IPS-18c (cell line): Measurements from ENCODE around the gene SAMD4B.
"Not testable (repeated sequence)": the region's sequence is repeated elsewhere in the genome, so short reads cannot be mapped to it uniquely, and the experiment has no call there.

Source experiments
- H3K4me3 ChIP-seq: 2 replicates; pipeline ENCODE4 v1.7.0; 2013; ENCODE audit warnings: low read depth, mild to moderate bottlenecking, low read length, moderate library complexity; ENCODE audit not compliant: insufficient read depth
- H3K9me3 ChIP-seq: one replicate; pipeline ENCODE4 v1.6.1; 2013; ENCODE audit warnings: mild to moderate bottlenecking, low read length, moderate library complexity; ENCODE audit not compliant: control insufficient read depth, insufficient read depth

The SAMD4B gene

DNA sequence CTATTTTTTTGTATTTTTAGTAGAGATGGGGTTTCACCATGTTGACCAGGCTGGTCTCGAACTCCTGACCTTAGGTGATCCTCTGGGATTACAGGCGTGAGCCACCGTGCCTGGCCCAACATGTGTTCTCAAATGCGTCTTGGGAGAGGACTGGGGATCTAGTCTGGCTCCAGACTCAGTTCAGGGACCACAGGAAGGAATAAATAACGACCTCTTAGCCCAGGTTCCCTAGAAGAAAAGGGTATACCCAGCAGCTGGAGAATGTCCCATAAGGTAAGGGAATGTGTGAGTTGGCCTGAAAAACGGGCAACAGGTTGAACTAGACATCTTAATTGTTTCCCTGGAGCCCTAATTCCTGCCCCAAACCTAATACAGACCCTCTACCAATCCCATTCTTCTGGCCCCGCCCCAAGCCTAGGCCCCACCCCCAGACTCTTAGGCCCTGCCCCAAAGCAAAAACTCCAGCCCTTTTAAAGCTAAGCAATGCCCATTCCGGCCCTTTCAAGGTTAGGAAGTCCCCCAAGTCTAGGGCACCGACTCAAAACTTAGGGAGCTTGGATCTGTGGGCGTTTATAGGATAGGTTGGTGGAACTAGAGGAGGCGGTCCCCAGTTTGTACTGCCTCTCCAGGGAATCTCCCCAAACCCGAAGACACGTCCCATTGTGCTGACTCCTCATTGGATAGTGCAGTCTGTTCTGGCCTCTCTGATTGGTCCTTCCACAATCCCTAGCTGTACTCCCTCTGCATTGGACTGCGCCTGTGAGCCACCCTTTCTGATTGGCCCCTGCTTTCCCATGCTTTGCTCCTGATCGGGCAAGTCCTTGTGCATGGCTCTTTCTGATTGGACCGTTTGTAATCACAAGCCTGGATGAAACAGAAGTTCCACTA lies 16.2 kb upstream of the SAMD4B start:
- H3K4me3 ChIP-seq = no peak overlapping the region
- H3K9me3 ChIP-seq = no peaks in the 10 kb centered on the region

DNA sequence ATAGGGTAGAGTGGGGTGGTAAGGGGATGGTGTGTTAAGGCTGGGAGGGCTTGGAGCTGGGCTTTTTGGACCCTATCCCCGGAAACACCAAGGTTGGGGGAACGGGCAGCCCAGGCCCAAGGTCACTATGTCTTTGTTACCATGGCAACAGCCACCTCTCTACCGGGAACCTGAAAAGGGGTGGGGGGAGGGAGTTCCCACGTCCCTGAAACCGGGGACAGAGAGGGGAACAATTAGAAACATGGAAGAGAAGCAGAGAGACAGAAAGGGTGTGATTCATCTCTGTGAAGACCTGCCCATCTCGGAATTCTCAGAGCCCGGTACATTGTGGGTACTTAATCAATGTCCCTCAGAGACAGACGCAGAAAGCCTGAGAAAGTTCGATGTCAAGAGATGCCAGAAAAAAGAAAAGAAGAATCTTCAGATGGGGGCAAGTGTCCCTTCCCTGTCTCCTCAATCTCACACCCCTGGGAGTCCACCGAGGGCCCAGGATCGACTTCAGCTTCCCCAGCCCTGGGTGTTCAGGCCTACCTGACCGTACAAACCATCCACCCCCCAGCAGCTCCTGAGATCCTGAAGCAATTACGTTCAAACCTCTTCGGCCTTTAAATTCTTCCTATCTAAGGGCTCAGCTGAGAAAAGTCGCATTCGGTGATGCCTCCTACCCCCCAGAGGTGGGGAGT lies 14.7 kb upstream of the SAMD4B start:
- Histone ChIP-seq H3K9me3 (no peaks in the 10 kb centered on the region), H3K4me3 (peak overlapping the region; percentile 15; the same call in 1 of the 2 replicates)

DNA sequence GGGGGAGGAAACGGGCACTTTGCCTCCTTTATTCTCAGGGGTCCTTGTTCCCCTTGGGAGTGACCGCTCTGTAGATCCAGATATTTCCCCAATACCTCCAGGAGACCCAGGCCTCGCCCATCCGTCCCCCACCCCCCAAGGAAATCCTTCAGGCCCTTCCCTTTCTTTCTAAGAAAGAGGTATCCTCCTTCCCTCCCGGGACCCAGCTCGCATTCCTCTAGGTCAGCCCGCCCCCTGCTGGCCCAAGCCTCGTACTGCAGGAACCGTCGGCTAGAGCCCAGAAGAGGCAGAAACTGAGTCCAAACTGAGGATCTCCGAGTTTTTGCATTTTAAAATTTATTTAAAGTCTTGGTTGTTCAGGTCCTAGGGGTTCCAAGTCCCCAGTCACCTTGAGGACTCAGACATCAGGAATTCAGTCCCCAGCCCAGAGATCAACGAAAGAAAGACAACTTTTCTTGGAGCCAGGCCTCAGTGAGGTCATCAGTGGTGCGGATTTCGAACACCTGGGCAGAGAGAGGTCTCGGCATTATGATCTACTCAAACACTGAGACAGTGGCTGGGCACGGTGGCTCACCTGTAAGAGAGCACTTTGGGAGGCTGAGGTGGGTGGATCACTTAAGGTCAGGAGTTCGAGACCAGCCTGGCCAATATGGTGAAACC lies 14.0 kb upstream of the SAMD4B start:
- Histone ChIP-seq H3K4me3 (no peak overlapping the region; the same call in 1 of the 2 replicates), H3K9me3 (no peaks in the 10 kb centered on the region)

DNA sequence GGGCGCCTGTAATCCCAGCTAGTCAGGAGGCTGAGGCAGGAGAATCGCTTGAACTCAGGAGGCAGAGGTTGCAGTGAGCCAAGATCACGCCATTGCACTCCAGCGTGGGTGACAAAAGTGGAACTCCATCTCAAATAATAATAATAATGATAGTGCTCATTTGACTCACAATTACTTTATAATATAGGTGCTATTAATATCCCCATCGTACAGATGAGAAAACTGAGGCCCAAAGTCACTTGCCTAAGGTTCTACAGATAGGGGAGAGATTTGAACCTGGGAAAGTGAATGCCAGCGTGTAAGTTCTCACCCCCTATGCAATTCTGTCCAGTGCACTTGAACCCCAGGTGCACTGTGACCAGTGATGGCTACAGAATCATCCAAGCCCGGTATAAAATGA lies 12.3 kb upstream of the SAMD4B start:
- H3K9me3 ChIP-seq = no peaks in the 10 kb centered on the region

DNA sequence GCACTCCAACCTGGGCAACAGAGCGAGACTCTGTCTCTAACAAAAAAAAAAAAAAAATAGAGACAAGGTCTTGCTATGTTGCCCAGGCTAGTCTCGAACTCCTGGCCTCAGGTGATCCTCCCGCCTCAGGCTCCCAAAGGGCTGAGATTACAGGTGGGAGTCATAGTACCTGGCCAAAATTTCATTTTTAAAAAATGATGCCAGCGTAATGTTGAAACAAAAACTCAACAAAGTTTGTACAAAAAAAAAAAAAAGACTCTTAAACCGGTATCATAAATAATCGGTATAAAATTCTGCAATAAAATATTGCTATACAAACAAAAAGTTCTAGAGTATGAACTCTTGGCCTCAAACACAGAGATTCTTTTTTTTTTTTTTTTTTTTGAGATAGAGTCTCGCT lies 9.9 kb upstream of the SAMD4B start:
- Histone ChIP-seq H3K9me3 (peaks cover 2% of the 10 kb centered on the region), H3K4me3 (no peak overlapping the region)

More for the DNA sequence above, 12.3 kb upstream of the SAMD4B start:
- H3K4me3 ChIP-seq = no peak overlapping the region

DNA sequence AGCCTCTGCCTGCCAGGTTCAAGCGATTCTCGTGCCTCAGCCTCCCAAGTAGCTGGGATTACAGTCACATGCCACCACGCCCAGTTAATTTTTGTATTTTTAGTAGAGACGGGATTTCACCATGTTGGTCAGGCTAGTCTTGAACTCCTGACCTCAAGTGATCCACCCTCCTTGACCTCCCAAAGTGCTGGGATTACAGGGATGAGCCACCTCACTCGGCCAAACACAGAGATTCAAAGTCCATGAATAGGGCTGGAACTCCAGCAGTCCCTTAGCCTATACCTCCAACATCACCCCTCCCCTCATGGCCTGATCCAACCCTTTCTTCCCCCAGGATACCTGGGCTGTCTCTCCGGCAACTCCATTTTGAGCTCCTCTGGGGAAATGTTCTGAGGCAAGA lies 9.5 kb upstream of the SAMD4B start:
- not testable (repeated sequence) for H3K4me3 ChIP-seq, H3K9me3 ChIP-seq

DNA sequence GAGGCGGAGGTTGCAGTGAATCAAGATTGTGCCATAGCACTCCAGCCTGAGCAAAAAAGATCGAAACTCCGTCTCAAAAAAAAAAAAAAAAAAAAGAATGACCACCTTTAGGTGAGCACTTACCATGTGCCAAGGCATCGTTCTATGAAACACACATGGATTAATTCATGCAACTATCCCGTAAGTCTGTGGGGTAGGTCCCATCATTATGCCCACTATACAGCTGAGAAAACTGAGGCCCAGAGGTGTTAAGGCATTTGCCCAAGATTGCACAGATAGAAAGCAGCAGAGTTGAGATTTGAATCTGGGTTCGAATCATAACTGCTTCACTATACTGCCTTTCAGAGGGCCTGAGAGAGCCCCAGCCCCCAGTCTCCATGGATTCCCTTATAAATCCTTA lies 8.7 kb upstream of the SAMD4B start:
- Histone ChIP-seq H3K4me3 (no peak overlapping the region), H3K9me3 (peaks cover 2% of the 10 kb centered on the region)

DNA sequence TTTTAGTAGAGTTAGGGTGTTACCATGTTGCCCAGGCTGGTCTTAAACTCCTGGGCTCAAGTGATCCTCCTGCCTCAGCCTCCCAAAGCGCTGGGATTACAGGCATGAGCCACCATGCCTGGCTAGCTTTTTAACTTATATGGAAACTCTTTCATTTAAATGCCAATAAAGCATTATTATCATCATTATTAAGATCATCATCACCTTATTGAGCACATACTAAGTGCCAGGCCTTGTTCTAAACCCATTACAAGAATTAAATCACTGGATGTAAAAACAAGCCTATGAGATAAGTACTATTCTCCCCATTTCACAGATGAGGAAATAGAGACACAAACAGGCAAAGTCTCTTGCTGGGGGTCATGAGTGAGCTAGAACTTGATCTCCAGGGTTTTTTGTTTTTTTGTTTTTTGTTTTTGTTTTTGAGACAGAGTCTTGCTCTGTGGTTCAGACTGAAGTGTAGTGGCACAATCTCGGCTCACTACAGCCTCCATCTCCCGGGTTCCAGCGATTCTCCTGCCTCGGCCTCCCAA lies 7.7 kb upstream of the SAMD4B start:
- H3K9me3 ChIP-seq = peaks cover 2% of the 10 kb centered on the region
- no peak overlapping the region for H3K4me3 ChIP-seq

DNA sequence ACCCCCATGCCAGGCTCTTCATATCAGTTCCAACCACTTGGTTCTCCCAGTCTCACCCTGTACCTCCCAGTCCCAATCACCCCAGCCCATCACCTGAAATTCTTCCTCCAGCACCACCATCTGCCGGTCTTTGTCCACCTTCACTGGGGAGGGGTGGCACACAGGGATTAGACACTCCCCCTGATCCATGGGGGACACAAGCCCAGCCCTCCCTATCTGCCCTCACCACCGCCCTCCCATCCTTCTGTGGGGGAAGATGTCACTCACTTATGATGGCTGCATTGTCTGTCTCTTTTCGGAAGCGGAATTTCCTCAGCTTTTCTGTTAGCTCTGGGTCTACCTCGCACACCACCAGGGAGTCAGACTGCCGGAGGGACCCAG lies 7.1 kb upstream of the SAMD4B start:
- Histone ChIP-seq H3K9me3 (peaks cover 2% of the 10 kb centered on the region), H3K4me3 (no peak overlapping the region)

DNA sequence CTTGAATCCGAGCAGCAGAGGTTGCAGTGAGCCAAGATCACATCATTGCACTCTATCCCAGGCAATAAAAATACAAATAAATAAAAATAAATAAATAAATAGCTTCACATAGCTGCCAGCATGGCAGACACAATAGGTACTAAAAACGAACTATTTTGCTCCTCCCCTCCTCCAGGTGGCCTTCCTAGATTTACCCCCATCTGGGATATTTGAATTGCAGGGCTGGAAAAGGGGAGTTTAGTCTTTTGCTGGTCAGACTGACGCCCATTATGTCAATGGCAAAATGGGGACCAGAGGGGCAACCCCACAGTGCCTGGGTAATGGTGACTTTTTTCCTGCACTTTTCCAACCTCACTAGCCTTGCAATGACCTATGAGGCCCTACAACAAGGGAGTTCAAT lies 5.7 kb upstream of the SAMD4B start:
- H3K4me3 ChIP-seq = no peak overlapping the region
- H3K9me3 ChIP-seq = peaks cover 2% of the 10 kb centered on the region

DNA sequence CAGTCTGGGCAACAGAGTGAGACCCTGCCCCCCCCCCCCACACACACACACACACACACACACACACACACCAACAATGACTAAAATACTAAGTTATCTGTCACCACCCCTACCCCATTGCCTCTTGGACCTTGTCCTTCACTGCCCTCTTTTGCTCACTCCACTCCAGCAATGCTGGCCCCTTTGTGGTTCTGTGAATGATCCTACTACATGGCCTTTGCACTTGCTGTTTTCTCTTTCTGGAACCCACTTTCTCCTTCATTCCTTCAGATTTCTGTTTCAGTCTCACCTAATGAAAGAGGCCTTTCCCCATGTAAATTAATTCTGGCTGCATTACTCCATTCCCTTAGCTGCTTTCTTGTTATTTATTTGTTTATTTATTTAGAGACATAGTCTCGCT lies 2.5 kb upstream of the SAMD4B start:
- Histone ChIP-seq H3K9me3 (peaks cover 2% of the 10 kb centered on the region), H3K4me3 (no peak overlapping the region)

DNA sequence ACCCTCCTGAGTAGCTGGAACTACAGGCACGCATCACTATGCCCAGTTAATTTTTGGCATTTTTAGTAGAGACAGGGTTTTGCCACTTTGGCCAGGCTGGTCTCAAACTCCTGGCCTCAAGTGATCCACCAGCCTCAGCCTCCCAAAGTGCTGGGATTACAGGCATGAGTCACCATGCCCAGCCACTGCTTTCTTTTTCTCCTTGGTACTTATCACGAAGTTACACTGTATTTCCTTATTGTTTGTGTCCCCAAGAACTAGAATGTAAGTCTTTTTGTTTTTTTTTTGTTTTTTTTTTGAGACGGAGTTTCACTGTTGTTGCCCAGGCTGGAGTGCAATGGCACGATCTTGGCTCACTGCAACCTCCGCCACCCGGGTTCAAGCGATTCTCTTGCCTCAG lies 2.1 kb upstream of the SAMD4B start:
- H3K9me3 ChIP-seq, H3K4me3 ChIP-seq: not testable (repeated sequence)

DNA sequence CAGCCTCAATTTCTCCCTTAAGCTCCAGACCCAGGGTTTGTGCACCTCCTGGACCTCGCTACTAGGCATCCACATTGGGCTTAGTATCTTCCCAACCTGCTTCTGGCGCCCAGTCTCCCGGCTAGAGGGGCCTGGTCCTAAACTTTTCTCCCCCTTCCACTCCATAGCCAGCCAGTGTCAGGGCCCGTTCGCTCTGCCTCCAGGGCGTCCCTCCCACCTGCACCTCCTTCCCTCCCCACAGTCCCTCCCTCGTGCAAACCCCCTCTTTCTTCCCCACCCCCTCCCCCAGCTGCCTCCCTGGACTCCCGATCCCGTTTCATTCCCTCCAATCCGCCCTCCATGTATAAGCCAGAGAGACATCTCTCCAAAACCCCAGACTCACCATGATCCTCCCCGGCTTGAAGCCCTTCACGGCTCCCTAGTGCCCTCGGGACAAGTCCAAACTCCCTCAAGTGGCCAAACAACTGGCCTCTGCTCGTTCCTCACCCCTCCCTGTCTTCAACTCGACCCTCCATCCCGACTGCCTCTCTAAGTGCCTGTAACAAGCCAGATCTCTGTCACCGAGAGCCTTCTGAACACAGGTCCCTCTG lies 997 bp upstream of the SAMD4B start:
- peaks cover 2% of the 10 kb centered on the region for H3K9me3 ChIP-seq
- H3K4me3 ChIP-seq = peak overlapping the region; percentile 97

DNA sequence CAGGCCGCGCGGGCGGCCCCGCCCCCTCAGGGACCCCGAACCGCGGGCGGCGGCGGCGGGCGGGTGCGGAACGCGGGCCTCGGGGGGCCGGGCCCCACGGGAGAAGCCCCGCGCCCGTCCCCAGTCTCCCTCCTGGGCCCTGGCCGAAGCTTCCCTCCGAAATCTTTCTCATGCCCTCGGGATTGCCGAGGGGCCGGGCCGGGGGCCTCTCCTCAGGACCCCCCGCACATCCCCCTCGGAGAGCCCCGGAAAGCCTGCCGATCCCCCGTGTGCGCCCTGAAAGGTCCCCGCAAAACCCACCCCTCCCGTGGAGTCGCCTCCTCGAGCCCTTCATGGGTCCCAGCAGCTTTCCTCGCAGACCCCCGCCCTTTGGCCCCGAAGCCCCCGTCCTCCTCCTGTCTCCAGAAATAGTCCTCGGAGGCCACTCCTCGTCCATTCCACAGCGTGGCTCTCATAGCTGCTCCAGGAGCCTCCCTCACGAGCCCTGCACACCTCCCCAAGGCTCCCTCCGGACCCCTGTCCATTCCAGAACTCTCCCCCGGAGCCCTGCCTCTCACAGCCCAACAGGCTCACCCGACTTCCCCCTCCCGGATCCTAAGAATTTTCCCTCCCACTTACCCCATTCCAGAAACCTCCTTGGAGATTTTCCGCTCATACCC lies 555 bp downstream of the SAMD4B start:
- Histone ChIP-seq H3K4me3 (peak overlapping the region; percentile 75), H3K9me3 (no peaks in the 10 kb centered on the region)

DNA sequence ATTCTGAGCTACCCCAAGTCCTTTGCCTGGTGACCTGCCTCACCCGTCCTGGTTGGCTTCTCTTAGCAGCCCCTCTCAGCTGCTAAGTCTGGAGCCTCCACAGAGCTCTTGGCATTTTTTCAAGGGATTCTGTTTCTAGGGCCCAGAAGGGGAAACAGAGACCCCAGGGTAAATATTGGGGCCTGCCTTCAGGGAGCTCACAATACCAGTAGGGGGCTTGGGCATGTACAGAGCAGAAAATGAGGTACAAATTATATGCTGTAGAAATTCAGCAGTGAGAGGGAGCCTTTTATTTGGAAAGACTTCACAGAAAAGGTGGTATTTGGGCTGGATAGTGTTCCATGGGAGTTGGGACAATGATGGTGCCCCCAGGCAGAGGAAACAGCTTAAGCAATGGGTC lies 3.7 kb downstream of the SAMD4B start:
- Histone ChIP-seq H3K4me3 (no peak overlapping the region), H3K9me3 (no peaks in the 10 kb centered on the region)

DNA sequence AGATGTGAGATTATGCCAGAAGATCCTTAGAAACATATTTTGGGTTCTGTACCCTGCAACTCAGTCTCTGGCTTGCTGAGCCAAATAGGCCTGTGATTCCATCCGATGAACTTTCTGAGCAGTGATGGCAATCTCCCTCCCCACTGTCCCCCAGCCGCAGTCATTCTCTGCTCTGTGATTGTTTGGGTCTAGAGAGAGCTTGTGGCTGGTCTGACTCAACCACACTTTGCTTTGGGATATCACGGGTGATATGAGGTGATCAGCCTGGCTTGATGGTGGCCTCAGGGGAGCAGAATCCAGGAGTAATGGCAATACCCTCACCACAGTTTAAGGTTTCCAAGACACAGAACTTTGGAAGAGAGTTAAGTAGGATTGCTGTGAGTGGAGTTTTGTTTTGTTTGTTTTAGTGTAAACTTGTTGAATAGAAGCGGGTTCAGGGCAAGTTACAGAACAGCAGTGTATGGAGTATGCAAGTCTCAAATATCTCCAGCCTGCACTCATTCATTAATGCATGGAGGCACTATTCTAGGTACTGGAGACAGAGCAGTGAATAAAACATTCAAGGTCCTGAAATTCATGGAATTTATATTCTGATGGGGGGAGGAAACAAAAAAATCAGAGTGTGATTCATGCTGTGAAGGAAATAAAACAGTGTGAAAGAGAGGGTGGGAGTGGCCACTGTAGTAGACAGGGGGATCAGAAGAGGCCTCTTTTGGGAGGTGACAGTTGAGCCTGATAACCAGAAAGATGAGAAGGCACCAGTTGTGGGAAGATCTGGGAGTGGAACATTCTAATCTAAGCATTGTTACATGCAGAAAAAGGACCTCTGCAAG lies 5.3 kb downstream of the SAMD4B start:
- no peak overlapping the region for H3K4me3 ChIP-seq
- no peaks in the 10 kb centered on the region for H3K9me3 ChIP-seq
